Activated effector memory CD4-positive, alpha-beta T cell treated with Interleukin-2 at 50 U/mL for 16 hours (primary cell): Measurements from ENCODE around the gene EYA4.

Source experiments
- DNase-seq: peaks from one replicate; pipeline ENCODE4 v3.0.0-alpha.2; 2020

Gene EYA4

GRCh38 chr6:133242637-133243585 lies 1.8 kb downstream of the EYA4 start:
- no peak for DNase-seq

DNA sequence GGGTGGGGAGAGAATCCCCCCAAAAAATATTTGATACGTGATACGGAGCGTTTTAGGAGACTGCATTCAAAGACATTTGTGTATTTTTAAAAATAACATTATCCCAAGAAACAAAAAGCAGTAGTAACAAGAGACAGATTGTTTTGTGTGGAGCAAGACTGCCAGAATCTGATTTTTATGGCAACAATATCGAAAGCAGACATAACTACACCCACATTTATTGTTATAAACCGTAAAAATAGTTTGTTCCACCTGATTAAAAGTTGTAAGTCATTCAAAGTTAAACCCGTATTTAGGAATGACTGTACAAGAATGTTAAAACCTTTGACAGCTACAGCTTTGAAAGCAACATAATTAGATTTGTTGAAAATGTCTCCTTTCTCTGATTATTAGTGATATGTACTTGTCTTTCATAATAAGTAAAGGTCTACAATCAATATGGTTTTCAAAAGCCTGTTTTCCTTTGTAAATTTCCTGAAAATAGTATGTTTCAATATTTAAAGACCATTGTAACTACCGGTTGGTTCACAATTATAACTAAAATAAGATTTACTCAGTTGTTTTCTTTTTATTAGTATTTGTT lies 2.7 kb downstream of the EYA4 start:
- no peak for DNase-seq

- DNase-seq, result no peak
Measured at GRCh38 chr6:133244519-133244918, 3.4 kb downstream of the EYA4 start.

DNA sequence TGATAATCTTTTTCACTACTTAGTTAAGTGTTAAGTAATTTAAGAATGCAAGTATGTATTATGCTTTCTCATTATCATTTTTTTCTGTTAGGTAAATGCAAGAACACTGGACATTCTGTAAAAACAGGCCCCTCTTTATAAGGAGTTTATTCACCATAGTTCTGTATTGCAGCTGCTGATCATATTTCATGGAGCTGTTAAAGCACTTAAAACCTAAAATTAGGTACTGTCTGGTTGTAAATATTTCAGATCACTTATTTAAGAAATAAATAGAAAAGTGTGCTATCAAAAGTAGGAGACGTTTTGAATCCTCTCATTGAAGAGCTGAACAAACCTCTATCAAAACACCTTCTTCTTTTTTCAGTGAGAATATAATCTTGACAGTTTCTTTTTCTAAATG lies 3.9 kb downstream of the EYA4 start:
- no peak for DNase-seq

DNA sequence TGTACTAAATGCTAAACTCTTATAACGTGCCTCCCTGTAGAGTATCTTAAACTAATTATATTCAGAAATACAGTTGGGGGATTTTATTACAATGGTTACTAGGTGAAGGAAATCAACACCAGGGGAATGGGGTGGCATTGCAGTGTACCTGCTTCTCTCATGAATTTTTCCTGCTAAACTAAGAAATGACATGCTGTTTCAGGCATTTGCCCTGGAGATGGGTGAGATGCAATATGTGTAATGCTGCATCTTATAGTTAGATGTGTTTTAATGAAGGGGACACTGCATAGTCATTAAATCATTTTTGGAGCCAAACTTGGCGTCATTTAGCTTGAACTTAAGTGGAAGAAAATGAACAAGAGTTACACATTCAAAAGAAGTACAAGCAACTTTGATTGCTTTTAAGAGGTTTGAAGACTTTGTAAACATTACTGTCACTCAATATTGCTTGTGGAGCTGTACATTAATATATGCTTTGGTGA lies 4.3 kb downstream of the EYA4 start:
- no peak for DNase-seq

DNA sequence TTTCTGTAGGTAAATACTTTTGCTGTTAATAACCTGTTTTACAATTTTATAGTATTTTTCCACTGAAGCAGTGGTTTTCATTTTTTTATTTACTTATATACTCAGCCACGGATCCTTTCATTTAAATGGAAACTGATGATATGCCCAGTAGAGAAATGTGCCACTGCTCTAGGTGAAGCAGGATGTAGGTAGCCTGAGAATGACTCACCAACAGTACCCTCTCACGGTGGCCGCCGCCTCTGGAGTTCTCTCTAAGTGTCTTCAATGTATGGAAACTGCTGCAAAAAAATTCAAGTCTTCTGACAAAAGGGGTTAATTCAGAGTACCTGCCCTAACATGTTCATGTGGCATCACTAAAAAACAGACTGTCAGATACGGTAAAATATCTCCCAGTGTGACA lies 6.4 kb downstream of the EYA4 start:
- DNase-seq, result no peak

DNA sequence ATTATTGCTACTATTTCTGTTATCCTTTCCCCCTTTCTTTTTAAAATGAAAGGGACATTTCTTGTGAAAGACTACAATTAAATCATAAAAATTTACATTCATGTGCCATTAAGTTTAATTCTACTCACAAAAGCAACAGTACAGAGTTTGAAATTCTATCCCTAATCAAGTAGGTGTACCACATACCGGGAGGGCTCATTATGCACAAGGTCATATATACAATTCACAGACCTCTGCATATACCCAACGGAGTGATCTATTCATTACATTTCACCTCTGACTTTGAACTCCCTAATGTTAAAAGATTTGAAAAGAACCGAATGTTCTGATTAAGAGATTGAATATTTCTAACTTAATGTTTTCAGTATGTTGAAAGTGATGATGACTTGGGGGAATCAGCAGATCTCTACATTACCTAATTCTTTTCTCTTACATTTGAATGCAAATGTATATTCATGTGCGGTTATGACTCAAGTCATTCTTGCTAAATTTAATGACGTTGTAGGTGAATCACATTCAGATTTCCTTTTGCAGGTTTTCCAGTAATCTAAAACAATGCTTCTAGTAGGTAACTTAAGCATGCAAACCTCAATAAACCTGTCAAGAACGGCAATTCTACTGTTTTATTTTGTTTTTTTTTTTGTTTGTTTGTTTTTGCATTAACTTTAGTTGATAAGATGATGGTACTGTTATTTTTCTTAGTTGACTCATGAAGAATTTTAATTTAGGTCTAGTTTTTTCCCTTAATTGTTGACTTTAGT lies 7.3 kb downstream of the EYA4 start:
- DNase-seq, result no peak

DNA sequence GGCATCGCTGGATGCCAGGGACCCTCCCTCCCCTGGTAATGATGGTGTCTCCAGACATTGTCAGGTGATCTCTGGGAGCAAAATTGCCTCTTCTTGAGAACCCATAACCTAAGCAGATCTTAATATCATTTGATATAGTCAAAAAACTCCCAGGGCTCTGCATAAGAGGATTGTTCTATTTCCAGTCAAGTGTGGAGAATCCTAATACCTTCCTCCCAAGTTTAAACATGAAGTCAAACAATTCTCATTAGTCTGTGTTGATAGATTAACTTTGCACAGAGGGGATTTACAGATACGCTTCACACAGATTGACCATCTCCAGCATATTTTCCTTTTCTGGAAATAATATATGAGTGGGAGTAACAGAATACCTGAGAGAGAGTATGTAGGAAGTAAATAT lies 10.5 kb downstream of the EYA4 start:
- DNase-seq, result no peak

GRCh38 chr6:133254552-133255228 lies 13.5 kb downstream of the EYA4 start:
- no peak for DNase-seq

GRCh38 chr6:133257545-133258105 lies 16.5 kb downstream of the EYA4 start:
- DNase-seq, result no peak

DNA sequence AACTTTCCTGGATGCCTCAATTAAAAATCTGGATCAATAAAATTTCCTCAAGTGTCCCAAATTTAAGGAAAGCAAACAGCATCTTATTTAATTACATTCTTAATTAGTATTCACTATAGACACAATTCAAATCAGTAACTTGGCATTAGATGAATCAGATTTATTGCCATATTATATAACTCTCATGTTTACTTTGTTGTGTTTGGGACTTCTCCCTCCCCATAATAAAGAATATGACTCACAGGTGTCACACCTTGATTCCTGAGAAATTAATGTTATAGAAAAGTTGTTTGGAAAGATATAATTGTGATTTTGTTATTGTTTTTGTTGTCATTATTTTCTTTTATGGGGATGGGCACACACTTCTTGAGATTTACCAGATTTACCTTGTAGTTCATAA lies 18.4 kb downstream of the EYA4 start:
- DNase-seq, result no peak

DNA sequence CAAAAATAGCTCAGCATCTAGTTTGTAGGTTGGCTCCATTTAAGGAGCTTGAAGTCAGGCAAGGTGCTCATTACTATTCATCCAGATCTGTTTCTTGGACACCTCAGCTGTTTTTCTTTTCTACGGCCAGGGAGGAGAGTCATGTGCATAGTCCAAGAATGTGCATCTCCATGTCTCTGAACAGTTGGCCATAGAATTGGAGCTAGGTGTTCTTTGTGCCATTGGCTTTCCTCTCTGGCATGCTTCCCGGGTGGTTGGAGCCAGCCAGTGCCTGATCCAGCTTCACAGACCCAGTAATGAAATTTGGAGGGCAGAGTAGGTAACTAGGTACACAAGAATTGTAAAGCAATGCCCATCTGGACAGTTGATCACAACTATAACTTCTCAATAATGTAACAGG lies 21.6 kb downstream of the EYA4 start:
- no peak for DNase-seq

GRCh38 chr6:133265066-133265465 lies 23.9 kb downstream of the EYA4 start:
- DNase-seq, result no peak

- DNase-seq, result no peak
Measured at GRCh38 chr6:133266186-133266585, 25.0 kb downstream of the EYA4 start.

DNA sequence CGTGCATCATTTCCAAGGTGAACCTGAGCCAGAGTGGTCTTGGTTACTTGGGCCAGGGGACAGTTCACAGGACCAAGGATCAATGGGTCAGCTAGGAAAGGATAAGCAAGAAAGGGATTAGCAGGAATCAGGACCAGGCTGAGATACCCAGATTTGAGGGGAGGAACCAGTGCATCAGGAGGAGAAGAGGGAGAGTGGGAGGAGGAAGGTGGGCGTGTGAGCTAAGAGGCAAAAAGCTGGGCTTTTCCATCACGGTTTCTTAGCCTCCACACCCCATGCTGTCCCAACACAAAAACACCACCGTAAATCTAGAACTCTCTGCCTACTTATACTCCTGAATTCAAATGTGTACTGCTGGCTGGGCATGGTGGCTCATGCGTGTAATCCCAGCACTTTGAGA lies 27.5 kb downstream of the EYA4 start:
- DNase-seq, result no peak

DNA sequence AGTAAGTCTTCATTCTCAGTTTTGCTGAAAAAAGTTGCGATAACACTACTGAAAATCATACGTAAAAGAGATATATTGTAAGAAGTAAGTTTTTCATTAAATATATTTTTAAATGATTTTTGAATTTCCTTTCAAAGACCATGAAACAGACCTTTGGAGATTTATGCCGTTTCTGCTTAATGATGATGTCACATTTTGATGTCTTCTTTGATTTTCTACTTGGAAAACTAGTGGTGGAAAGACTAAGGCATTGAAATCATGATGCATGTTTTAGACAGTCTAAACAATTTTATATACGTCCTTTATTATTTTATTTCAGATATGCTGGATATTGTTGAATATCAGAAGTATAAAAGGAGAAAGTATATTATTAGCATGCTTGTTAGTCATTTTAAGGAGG lies 33.7 kb downstream of the EYA4 start:
- DNase-seq, result no peak

DNA sequence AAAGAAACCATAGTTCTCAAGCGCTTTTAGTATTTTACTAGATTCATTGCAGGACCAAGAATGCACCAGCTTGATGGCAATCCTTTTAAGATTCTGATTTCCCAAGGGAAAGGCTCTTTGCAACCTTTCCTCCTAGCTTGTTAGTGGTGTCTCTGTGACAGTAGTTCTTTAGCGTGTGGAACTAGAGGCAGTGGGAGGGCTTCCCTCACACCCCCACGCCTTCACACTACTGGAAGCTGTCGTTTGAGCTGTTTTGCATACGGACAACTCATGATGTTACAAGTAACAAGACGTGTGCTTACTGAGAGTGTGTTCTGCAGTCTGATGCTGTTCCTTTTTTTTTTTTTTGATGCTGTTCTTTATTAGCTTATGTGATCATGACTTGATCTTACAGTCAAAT lies 34.1 kb downstream of the EYA4 start:
- DNase-seq, result no peak

DNA sequence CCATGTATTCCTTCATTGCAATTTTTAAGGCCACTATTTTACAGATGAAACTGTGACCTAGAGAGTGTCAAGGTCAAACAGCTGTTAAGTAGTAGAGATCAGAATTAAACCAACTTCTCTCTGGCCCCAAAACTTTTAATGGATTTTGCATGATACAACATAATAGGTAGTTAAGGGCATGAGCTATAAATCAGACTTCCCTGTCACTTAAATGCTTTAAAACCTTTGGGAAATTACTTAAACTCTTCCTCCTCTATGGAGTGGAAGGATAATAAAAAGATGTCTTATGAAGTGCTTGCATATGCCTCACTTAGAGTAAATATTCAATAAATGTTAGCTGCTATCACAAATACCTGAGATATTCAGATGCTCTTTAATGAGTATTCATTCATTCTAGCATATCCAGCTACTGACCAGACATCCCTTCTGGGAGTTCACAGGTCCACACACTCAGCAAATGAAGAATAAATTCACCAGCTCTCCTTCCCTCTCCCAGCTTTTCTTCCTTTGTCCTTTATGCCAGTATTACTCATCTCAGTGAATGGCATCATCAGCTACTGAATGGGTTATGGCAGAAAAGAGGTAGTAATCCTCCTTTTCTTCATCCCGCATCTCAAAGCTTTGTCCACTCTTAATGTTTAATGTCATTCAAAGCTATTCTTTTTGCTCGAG lies 36.2 kb downstream of the EYA4 start:
- DNase-seq, result no peak

GRCh38 chr6:133277900-133278545 lies 36.9 kb downstream of the EYA4 start:
- no peak for DNase-seq

DNA sequence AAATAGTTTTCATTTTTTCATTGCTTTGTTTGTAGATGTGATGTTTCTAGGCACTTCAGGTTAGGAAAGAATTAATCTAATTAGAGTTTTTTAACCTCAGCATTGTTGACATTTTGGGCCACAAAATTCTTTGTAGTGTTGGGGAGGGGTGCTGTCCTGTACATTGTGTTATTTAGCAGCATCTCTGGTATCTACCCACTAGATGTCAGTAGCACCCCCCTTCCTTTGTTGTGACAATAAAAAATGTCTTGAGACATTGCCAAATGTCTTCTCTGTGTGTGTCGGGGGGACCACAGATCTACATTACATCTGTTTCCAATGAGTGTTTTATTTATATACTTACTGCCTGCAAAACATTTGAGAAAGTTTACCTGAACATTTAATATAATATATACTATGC lies 45.6 kb downstream of the EYA4 start:
- no peak for DNase-seq

GRCh38 chr6:133288662-133289061 lies 47.5 kb downstream of the EYA4 start:
- DNase-seq, result no peak
